HG03342 (cell line): ENCODE results near the gene RASSF8.

ENCODE experiments used
- ATAC-seq: cut with Tn5 transposase; IDR thresholded peaks from one replicate; pipeline ENCODE4 v1.9.1; 2021; ENCODE audit warnings: mild to moderate bottlenecking, moderate library complexity; ENCODE audit not compliant: unreplicated experiment

Gene RASSF8

DNA sequence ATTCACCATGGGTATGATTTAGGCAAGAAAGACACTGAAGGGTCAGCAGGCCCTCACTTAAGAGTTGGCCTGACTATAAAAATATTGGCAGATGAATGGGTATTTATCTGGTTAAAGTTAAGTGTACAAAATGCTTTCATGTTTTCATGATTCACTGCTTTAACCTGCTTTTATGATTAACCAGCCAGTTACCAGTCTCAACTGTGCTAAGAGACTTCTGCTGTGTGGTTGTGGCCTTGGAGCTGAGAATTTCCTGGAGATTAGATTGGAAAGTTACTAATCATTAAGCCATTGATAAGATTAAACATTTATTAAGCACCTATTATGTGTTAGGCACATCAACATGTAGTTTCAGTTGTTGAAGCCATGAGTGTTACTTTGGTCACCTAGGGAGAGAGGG lies 68.9 kb downstream of the RASSF8 start:
- ATAC-seq: no peak

DNA sequence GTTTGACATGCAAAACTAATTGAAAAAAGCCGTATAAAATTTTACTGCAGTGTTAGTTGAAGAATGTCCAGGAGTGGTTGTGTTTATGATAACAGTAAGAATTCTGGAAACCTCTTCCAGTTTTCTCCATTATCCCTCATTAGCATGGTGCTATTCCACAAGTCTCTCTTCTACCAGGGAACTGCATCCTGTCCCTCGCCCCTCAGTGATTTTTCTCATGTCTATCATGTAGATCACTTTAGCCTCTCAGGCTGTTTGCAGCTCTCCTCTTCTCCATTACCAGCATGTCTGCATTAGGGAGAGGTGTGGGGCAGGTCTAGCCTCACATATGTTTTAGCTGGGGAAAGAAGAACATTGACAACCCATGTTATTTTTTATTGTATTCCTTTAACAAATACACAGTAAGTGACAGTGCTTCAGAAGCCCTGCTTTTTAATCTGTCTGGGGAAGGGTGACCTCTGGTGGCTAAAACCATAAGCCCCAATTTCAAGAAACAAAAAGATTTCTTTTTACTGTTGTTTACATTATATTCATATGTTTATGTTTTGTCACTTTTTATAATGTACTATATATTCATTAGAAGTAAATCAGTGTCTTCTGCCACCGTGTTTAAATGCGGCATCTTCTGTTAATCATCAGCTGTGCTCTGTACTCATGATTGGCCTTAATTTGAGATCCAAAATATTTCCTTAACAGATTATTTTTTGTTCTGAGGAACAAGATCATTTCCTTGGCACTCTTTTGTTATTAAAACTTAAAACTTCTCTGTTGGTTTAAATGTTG lies 70.7 kb downstream of the RASSF8 start:
- no peak for ATAC-seq

DNA sequence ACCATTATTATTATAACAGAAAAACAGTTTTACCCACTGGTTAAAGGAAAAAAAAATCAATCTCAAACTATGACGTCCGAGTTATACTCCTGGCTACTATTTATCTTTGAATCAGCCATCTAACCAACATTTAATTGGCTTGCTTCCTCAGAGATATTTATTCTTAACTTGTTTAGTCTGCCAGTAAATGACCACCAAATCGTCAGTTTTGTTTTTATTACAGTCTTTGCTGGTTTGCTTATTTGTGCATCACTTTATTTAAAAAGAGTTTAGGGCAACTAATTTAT lies 71.2 kb downstream of the RASSF8 start:
- ATAC-seq: no peak

DNA sequence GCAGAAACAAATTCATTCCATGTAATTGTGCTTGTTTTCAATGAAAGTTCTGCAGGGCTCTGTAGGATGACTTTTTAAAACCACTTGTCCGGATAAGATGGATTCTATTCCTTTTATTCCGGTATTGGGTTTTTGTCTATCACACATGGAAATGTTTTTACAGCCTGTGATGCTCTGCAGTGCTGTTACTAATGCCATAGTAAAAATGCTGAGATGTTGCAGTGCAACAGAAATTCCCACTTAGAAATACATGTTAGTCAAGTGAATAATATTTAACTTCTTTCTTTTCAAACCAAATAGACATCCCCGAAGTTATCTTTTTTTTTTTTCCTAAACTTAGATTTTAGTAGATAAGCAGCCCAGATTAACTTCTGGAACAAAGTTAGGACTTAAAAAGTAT lies 71.9 kb downstream of the RASSF8 start:
- no peak for ATAC-seq

DNA sequence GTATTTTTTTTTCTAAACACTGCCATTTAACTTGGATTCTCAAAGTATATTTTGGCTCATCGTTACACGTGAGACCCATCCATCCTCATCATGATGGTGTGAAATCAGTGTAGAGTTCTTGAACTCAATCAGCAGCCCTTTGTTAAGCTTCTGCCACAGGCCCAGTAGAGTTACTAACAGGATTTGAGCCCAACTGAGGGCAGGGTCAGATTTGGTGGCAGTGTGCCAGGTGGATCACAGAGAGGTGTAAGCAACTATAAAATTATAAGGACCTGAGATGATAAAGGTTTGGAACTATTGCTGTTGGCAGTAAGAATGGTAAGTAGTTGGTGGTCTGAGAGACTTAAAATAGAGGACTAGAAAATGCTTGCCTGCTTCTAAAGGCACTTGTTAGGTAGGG lies 72.8 kb downstream of the RASSF8 start:
- no peak for ATAC-seq

DNA sequence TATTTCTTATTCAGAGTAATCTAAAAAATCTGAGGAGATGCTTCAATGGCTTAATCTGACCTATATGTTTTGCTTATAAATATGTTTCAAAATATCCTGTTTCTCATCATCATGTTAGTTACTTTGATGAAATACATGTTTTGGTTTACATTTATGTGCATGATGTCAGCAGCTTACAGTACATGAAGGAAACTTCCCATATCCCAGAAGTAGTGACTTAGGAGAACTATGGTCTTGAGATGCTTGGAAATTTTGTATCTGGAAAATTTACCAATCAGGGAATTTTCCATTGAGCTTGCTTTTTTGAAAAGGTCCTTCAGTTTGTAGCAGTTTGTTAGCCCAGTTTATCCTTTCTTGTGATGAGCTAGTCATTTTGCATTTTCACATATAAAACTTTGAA lies 73.3 kb downstream of the RASSF8 start:
- no peak for ATAC-seq

DNA sequence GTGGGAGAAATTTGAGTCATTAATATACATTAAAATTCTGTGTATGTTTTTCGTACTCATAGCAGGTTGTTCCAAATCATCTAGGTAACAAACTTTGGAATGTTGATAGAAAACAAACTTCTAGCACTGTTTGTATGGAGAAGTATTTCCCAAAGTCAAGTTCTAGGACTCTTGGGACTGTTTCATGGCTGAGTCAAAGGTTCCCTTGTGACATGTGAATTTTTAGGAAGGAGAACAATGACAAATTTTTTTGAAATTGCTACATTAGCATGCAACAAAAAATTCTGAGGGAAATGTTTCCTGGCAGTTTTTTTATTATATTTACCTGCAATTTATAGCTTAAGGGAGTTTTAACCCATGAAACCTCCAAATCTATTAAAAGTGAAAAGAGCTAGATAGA lies 73.8 kb downstream of the RASSF8 start:
- no peak for ATAC-seq

DNA sequence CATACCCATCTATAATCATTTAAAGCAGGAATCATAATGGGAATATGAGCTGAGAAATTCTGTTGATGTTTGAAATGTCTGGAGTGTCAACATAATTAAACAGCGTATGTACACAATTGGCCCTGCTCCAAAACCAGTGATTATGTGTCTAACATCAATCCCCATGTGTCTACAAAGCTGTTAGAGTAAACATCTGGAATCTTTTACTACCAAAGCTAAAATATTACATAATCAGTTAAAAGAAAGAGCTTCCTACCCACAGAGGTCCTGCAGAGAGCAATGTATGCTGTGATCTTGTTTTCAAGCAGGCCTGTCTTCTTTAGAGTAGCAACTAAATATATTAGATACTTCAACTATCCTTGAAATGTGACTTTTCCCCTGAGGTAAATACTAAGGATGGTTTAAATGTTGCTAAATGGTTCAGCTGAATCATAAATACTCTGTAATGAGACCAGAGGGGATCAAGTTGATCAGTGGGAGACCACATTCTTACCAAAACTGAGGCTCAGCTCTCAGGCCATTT lies 74.3 kb downstream of the RASSF8 start:
- ATAC-seq: no peak

DNA sequence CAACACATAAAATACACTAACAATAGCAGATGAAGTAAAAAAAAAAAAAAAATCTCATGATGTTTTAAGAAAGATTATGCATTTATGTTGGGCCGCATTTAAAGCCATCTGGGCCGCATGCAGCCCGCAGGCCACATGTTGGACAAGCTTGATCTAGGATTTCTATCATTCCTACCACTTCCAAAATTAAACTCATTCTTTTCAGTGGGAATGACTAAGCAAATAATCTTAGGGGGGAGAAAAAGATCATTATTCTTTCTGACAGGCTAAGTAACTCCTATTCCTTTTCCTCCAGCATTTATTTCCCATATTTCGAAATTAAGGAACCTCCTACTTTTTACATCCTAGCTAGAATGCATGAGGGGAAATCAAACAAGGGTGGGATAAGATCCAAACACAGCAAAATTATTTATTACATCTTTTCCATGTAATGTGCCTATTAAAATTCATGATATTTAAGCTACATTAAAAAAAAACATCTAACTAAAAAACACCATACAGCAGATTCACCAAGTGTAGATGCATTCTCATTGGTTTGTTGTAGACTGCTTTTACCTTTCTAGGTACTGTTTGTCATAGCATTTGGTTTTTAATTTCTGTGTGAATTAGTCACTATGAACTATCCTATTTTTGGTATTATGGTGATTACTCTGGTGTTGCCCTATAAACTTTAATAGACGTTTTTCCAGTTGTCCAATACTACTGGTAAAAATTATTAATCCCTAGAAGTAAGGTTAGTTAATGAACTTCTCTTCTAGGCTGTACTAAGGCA lies 76.1 kb downstream of the RASSF8 start:
- no peak for ATAC-seq

DNA sequence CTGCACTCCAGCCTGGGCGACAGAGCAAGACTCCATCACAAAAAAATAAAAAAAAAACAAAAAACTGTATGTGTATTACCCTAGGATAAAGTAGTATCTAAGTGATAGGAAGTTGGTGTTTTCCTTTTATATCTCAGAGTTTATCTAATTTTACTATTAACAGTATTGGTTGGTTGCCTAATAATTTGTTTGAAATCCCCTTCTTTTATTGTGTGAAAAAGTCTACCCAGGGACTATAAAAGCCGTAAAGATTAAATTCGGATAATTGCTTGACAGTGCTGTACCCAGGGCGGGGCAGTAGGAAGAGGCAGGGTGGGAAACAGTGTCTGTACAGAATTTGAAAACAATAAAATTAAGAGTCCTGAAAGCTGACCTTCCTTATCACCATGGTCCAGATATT lies 78.4 kb downstream of the RASSF8 start:
- no peak for ATAC-seq

DNA sequence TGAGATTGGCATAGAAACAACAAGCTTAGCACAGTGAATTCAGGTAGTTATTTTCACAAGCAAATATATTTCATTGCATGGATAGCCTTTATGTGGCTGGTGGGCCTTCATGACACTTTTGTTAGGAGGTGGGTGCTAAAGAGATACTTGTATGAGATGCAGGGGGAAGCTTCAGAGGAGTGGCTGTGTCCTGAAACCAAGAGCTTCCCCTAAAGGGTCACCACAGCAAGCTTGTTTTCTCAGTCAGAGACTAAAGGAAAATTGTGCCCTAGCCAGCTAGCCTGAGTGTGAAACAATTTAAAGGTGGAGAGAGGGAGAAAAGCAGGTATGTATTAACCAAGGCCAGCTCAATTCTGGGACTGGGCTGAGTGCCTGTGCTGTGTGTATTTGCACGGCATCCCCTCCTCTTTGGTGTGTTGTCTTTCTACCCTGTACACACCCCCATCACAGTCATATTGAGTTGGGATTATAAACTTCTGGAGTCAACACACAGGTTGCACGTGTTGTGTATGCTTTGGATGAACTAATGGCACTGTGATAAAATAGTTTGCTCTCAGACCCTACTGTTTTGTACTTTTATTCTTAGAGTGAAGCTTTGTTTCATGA lies 79.2 kb downstream of the RASSF8 start:
- no peak for ATAC-seq

DNA sequence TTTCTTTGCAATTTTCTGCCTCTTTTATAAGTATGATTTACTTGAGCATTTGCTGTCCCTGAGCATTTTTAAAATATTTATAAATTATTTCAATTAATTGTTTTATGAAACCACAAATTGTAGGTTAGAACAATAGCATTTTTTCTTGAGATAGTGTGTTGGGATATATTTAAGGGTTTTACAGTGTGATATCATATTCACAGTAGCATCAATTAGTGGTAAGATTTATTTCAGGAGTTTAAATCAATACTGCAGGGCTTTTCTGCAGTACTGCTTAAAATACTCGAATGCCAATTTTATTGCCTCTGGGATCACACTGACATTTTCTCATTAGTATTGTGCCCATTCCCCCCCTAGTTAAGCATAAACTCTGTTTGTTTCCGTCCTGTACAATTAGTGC lies 84.2 kb downstream of the RASSF8 start:
- ATAC-seq: no peak

DNA sequence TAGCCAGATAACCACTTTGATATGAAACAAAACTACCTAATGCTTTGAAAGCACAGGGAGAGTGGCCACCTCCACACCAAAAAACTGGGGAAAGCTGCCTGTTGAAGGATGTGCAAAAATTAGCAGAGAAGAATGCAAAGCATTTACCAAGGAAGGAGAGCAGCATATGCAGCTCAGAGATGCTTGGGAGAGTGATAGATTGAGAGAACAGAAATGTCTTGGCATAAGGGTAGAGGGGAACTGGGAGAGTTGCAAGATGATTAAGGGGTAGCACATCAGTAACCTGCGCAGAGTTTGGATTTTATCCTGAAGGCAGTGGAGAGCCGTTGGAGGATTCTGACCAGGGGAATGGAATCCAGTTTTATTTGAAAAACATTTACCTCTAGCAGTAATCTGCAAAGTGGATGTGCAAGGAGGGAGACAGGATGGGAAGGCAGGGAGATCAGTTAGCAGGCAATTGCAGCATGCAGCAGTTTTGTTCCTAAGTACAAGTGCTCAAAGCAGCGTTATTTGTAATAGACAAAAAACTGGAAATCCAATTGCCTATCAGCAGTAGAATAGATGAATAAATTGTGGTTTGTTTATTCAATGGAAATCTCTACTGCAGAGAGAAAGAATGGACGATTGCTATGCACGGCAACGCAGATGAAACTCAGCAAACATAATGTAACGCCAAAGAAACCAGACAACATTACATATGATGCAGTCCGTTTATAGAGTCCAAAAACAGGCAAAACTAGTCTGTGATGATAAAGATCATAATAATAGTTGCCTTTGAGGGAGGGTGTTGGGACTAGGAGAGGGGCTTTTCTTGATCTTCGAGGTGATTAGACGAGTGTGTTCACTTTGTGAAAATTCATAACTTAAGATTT lies 84.9 kb downstream of the RASSF8 start:
- ATAC-seq: no peak

DNA sequence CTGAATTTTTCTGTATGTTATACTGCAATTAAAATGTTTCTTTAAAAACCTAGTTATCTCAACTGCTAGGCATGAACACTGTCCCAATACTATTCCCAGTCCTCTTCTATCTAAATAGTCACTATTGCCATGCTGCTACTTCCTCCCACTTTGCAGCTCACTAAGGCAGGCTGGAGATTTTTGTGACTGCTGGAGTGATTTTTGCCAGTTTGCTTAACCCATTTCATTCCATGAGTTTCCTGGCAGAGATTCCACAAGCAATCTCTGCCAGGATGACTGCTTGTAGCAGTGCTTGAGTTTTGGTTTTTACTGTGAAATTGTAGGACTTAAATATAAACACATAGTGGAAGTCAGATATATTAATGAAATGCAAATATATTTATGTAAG lies 85.5 kb downstream of the RASSF8 start:
- ATAC-seq: no peak

DNA sequence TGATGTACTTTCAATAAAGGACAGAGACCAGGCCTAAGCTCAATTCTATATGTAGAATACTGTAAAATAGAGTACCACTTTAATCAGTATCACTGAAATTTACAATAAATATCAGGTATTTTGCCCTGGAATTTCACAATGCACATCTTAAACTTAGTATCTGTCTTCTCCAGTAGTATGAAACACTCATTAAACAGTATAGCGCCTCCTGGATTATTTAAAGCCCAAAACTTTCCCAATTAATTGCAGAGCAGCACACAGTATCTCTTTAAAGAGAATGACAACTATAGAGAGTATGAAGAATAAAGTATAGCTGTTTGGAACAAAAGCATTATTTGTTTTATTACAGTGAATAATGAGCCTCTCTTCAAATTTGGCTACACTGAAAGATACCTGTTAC lies 86.1 kb downstream of the RASSF8 start:
- no peak for ATAC-seq

DNA sequence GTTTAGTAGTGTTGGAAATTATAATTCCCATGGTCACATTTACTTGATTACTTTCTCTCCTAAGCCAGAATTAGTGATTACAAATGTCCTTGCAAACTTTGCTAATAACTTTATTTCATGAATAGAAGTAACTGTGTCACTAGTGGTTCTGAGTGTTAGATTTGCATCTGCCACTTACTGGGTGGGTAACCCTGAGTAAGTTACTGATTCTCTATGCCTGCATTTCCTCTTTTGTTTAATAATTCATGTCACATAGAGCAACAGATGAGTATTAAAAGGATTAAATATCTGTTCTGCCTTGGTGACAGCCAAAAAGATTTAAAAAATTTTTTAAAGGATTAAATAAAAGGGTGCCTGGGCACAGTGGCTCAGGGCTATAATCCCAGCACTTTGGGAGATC lies 87.7 kb downstream of the RASSF8 start:
- ATAC-seq: no peak

DNA sequence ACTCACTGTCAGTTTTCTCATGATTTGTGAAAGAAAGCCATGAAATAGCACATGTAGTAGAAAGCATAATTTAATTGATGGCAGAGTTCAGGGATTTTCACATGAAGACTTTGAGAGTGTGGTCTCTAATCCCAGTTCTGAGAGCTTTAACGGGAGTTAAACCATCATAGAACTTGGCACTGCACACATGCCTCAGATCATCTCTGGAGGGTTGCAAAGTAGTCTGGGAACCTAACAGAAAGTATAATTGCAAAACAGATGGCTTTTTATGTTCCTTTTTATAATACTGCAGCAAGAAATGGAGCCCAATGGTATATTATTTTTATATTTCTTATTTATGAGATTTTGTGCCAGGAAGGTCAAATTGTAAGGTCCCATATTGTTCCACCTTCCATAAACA lies 88.4 kb downstream of the RASSF8 start:
- ATAC-seq: no peak

DNA sequence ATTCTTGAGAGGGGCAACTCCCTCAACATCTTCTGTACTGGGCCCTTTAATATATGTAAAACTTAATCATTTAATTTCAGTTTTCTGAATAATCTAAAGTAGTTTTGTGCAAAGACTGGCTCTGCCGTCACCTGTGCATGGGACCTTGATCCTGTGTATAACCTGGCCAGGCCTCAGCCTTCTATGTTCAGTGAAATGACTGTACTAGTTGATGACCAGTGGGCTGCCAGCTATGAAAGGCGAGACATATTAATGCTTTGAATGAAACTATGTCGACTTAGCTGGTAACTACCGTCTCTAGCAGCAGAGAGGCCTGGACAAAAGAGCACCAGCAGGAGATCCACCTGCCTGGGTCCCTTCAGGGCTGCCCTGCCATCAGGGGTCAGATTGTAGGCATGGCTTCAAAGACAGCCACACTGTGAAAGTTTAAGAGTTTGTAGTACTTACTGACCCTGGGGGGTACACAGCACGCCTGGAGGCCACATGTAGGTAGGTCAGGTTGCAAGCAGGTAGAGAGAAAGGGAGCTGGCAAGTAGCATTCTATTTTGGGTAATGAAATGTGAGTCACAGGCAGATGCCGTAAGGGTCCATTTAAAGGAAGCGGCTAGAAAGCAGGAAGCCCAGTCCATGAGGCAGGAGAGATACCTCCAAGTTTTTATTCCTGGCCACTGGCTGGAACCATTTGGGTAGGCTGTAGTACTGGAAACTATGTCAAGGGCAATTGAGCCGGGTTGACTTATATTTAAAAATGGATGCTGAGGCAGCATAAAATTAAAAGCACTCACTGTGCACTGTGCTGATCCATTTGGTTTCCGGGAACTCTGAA lies 89.1 kb downstream of the RASSF8 start:
- no peak for ATAC-seq

DNA sequence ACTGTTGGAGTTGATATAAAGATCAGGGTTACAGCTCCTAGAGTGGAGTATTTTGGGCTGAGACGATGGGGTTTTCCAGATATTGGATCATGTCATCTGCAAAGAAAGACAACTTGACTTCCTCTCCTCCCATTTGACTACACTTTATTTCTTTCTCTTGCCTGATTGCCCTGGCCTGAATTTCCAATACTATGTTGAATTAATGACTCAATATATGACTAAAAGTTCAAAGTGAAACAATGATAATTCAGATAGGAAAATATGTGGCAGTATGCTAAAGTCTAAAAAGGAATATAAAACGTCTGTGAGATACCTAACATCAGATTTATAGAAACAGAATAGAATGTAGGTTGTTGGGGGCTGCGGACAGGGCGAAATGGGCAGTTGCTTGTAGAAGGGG lies 94.2 kb downstream of the RASSF8 start:
- no peak for ATAC-seq

DNA sequence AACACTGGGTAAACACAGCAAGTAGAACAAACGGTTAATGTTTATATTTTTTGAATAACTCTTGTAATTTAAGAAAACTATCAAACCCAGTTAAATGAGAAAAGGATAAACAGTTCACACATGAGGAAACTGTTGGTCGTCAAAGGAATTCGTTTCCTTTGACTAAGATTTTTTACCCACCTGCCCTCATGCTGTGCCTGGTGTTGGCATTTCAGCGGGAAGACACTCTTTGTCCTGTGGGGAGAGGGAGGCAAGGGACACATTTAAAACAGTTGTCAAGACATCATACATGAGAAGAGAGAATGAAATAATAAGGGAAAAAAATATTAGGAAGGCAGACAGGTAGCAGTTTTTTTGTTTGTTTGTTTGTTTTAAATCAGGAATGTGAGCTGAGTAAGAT lies 95.9 kb downstream of the RASSF8 start:
- ATAC-seq: no peak
